Body of pancreas (tissue), 4 donors: ENCODE data around the gene FANCD2OS.

Experiments used
- POLR2A ChIP-seq, 3 donors: fragments of 450-650 bp; IDR thresholded peaks; one replicate each; pipeline ENCODE4 v1.6.1; 2016; ENCODE audit warnings: antibody characterized with exemption in 3 of 3, mild to moderate bottlenecking in 2 of 3
- TF ChIP-seq, protein P1 (sequence below), 7 experiments: fragments of 450-650 bp in 4 of 7; fragments of 200-600 bp in 3 of 7; sonication (generic) in 3 of 7; IDR thresholded peaks; one replicate each; pipeline ENCODE4 v1.5.1; 2016 to 2019; ENCODE audit warnings: antibody characterized with exemption in 7 of 7

DNA sequence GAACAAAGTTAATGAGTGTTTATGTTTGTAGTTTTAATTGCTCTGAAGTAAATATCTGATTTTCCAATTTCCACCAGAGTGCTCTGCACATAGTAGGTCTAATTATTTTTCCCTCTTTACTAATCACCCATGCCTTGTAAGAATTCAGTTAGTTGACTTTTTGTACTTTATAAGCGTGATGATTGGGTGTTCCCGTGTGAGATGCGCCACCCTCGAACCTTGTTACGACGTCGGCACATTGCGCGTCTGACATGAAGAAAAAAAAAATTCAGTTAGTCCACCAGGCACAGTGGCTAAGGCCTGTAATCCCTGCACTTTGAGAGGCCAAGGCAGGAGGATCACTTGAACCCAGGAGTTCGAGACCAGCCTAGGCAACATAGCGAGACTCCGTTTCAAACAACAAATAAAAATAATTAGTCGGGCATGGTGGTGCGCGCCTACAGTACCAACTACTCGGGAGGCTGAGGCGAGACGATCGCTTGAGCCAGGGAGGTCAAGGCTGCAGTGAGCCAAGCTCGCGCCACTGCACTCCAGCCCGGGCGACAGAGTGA, 33.0 kb upstream of the FANCD2OS start:
- TF ChIP-seq POLR2A (IDR thresholded peaks at IDR 0.05) = no peak
- TF ChIP-seq, protein P1, sequence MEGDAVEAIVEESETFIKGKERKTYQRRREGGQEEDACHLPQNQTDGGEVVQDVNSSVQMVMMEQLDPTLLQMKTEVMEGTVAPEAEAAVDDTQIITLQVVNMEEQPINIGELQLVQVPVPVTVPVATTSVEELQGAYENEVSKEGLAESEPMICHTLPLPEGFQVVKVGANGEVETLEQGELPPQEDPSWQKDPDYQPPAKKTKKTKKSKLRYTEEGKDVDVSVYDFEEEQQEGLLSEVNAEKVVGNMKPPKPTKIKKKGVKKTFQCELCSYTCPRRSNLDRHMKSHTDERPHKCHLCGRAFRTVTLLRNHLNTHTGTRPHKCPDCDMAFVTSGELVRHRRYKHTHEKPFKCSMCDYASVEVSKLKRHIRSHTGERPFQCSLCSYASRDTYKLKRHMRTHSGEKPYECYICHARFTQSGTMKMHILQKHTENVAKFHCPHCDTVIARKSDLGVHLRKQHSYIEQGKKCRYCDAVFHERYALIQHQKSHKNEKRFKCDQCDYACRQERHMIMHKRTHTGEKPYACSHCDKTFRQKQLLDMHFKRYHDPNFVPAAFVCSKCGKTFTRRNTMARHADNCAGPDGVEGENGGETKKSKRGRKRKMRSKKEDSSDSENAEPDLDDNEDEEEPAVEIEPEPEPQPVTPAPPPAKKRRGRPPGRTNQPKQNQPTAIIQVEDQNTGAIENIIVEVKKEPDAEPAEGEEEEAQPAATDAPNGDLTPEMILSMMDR (IDR thresholded peaks at IDR 0.05) = no peak
